NCI-H1417 (cell line): Measurements from ENCODE around the gene ABLIM2.

Experiments
- DNase-seq, 3 experiments: peaks; one replicate each; lab custom pipeline; 2025; lab: John Stamatoyannopoulos, UW

The ABLIM2 gene

GRCh38 chr4:8047837-8048678 is 110.6 kb downstream of the ABLIM2 start:
- no peak for DNase-seq

DNA sequence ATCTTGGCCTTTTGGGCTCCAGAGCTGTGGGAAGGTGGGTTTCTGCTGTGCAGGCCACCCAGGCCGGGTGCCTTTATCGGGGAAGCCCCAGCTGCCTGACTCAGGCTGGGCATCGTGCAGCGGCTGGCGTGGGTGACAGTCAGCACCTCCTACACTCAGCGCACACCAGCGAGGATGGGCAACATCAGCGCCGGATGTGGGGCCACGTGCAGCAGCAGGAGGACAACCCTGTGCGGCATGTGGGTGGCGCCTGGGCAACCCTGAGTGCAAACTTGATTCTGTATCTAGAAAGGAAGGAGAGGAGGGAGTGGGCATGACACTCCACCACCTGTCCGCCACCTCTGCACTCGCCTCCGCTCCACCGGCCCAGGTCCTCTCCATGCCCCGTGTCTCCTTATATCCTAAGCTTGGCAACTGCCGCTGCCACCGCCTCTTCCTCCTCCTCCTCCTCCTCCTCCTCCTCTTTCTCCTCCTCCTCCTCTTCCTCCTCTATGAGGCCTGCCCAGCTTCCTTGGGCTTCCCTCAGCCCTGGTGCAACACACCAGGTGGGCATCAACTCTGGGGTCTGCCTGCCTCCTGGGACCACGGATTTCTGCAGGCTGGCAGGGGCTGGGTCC is 111.6 kb downstream of the ABLIM2 start:
- DNase-seq, result peak in 2 of 3 experiments; percentile 34 to 44

- DNase-seq, result peak; percentile 76 to 93 (median 84)
Observed at GRCh38 chr4:8045909-8046308, 112.7 kb downstream of the ABLIM2 start.

GRCh38 chr4:8044699-8045098 is 113.9 kb downstream of the ABLIM2 start:
- peak; percentile 95 to 100 (median 97) for DNase-seq

DNA sequence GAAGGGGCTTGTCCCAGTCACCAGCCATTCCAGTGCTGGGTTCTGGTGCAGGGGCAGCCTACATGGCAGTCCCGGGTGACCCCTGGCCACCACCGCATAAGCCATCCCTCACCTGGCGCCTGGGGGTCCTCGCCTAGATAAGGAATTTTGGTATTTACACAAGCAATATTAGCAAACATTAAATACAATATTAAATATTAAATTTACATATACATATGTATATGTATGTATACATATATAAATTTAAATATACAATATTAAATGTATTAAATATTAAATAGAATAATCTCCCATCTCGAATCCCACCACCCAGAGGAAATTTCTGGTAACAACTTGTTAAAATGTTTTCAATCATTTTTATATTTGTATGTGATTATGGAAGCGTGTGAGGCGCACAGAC is 114.4 kb downstream of the ABLIM2 start:
- peak in 1 of 3 experiments; percentile 44 for DNase-seq

DNA sequence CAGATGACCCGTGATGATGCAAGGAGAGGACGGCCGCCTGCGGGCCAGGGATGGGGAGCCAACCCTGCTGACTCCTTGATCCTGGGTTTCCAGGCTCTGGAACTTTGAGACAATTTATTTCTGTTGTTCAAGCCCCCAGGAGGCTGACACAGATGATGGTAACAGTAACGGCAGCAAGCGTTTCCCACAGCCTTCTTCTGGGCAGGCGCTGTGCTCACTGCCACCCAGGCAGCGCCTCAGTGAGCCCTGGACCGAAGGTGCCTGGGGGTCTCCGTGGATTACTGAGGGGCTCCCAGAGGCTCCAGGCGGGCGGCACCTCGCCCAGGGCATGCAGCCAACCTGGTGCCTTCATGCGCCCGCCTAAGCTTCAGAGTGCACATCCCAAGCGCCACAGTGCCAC is 115.0 kb downstream of the ABLIM2 start:
- DNase-seq, result no peak

DNA sequence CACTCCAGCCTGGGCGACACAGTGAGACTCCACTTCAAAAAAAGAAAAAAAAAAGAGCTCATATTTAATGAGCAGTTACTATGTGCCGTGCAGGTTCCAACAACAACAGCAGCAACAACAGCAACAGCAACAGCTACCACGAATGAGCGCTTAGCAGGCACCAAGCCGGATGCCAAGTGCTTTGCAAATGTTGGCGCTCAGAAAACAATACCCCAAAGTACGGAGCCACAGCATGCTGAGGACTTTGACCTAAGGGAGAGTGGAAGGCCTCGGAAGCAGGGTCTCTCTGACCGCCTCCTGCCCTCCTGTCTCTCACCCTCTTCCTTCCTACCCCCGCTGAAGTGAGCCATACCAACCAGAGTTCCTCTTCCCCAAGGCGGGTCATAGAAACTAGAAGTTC is 116.7 kb downstream of the ABLIM2 start:
- DNase-seq, result no peak

- DNase-seq, result no peak
Observed at GRCh38 chr4:8041172-8041571, 117.4 kb downstream of the ABLIM2 start.

DNA sequence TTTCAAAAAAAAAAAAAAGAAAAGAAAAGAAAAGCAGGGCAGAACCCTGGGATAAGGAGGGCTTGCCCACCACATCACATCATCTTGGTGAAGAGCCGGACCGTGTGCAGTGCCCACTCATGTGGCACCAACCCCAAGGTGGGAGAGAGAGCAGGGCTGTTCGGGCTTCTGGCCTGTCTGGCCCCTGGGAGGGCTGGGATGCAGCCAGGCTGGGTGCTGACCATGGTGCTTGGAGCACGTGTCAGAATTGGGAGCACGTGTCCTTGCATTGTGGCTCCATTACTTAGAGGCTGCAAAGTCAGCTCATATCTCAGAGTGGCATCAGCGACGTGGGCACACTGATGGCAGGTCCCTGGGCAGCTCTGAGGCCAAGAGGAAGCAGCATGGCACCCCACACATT is 118.0 kb downstream of the ABLIM2 start:
- no peak for DNase-seq

DNA sequence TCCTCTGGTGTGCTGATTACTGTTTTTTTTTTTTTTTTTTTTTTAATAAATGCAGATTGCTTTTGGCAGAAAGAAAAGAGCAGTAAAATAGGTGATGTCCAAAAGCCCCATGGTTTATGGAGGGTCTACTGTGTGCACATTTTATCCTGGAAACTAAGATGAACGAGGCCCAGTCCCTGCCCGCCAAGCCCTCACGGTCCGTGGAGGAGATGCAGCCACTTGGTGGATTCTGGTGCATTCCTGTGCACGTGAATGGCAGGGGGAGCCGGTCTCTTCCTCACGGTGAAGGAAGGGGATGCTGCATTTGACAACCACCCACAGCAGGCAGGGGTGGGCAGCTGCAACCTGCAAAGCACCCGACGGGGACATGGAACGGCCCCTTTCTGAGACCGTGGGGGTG is 118.8 kb downstream of the ABLIM2 start:
- peak in 1 of 3 experiments; percentile 54 for DNase-seq

DNA sequence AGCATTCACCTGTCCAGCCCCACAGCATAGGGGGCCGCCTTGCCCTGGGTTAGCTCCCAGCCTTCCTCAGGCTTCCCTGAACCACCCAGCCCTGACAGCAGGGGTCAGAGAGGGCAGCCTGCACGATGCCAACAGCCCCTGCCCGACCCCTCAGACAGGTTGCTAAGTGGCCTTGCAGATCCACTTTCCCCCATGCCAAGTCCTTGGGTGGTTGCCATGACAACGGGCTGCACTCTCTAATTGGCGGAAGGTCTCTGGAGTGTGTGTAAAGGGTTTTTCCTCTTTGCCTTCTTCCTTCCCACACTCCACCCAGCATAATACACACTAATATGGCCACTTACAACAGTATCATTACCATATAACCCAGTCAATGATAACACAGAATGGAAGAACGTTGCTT is 119.3 kb downstream of the ABLIM2 start:
- peak; percentile 97 to 99 (median 98) for DNase-seq

DNA sequence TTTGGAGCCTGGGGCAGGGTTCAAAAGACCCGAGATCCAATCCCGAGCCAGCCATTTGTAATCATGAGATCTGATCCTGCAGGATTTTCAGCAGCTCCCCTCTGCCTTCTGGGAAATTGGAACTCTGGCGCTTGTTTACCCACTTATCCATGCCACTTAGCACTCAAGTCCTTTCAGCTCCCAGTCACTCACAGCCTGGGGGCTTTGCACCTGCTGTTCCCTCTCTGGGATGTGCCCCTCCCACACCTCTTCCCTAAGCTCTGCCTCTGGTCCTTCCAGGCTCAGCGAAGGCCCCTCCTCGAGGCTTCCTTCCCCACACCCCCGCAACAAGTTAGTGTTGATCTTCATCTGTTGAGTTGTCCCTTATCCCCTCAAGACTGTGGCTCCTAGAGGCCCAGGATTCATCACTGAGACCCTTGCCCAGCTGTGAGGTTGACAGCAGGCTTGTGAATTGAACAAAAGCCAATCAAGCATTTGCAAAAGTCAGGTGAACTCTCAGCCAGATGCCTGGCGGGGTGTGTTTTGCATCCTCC is 119.8 kb downstream of the ABLIM2 start:
- DNase-seq, result peak; percentile 96 to 99 (median 99)

- no peak for DNase-seq
Observed at GRCh38 chr4:8038083-8038482, 120.5 kb downstream of the ABLIM2 start.

DNA sequence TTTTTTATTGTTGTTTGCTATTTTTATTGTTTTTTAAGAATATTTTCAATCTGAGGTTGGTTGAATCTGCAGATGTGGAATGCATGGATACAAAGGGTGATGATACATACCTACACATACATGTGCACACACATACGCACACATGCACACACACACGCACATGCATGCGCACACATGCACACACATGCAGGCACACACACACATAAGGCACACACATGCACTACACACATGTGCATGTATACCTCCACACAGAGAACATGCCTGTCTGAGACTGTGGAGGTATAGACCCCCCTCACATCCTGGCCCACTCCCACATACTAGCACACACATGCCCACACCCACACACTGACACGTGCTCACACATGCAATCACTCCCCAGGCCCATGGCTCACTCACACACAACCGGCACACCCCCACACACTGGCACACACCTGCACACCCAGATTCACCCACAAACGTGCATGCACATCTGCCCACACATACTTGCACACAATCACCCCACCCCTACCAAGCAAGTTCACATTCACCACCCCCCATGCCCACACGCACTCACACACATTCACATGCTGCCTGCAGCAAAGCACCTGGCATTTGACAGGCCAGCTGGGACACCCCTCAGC is 121.4 kb downstream of the ABLIM2 start:
- no peak for DNase-seq

GRCh38 chr4:8035371-8035780 is 123.2 kb downstream of the ABLIM2 start:
- DNase-seq, result peak; percentile 16 to 92 (median 55)

DNA sequence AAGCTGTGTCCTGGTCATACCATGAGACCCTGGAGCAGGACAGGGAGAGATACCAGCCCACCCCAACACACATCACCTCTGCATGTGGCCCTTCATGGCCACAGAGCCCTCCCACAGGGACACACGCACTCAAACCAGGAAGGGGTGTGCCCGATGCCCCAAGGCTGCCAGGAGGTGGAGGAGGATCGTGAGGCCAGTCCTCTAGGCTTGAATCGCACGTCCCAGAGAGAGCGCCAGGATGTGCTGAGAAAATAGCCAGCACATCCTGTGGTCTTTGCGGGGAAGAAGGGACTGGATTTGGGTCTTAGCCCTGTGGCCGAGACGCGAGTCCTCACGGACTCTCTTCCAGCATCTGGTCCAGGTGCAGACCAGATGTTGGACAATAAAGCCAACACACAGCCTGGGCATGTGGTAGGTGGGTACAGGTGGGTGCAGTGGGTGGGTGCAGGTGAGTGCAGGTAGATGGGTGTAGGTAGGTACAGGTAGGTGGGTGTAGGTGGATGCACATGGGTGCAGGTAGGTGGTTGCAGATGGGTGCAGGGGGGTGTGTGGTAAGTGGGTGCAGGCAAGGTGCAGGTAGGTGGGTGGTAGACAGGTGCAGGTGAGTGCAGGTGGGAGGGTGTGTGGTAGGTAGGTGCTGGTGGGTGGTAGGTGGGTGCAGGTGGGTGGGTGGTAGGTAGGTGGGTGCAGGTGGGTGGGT is 124.6 kb downstream of the ABLIM2 start:
- no peak for DNase-seq

GRCh38 chr4:8033067-8033755 is 125.4 kb downstream of the ABLIM2 start:
- peak in 2 of 3 experiments; percentile 45 to 68 for DNase-seq

DNA sequence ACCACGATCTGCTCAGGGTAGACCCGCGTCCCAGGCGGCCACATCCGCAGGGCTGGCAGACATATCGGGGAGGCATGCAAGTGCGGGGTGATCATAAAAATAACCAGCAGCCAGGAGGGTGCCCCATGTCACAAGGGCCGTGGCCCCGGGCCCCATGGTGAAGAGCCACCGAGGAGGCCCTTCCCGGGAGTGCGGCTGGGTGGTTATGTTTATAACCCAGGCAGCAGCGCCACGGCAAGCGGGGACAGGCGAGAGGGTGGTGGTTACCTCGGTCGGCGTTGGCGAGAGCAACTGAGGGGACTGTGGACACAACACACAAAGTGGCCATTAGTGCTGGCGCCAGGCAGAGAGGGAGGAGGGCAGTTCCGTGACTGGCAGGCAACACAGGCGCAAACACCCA is 126.2 kb downstream of the ABLIM2 start:
- DNase-seq, result peak in 2 of 3 experiments; percentile 11 to 18

DNA sequence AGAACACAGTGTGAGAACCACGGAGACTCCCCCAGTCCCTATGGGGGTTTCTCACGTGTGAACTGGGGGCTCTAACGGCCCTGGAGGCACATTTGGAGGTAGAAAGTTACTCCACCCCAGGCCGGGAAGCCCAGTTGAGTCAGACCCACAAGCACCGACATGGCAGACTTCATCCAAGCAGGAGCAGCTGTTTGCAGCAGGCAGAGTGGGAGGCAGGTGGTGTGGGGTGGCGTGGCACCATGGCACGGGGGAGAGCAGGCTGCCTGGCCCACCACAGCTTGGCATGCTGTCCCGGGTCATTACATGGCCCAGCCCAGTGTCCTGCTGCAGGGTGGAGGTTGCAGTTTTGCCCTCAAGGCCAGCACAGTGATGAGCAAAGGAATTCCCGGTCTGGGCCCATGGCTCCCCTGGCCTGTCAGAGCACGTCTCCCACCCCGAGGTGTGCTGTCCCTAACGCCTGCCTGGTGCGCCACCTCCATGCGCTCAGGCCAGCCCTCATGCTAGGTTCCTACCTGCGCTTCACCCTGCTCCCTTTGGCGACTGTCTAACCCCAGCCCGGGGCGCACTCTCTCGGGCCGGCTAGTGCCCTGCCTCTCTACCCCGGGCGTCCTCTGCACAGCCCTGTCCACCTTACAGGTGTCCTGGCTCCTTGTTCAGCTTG is 128.4 kb downstream of the ABLIM2 start:
- DNase-seq, result no peak

GRCh38 chr4:8029689-8030088 is 128.9 kb downstream of the ABLIM2 start:
- peak; percentile 25 to 39 (median 38) for DNase-seq
